GM12801 (cell line): ENCODE data around the gene PHACTR3.

ENCODE experiments used
- TF ChIP-seq, protein P1 (sequence below): IDR thresholded peaks from one replicate; pipeline ENCODE4 v1.5.1; 2011; ENCODE audit warnings: control low read depth; ENCODE audit not compliant: insufficient read length; ENCODE audit errors: extremely low read depth

The PHACTR3 gene

DNA sequence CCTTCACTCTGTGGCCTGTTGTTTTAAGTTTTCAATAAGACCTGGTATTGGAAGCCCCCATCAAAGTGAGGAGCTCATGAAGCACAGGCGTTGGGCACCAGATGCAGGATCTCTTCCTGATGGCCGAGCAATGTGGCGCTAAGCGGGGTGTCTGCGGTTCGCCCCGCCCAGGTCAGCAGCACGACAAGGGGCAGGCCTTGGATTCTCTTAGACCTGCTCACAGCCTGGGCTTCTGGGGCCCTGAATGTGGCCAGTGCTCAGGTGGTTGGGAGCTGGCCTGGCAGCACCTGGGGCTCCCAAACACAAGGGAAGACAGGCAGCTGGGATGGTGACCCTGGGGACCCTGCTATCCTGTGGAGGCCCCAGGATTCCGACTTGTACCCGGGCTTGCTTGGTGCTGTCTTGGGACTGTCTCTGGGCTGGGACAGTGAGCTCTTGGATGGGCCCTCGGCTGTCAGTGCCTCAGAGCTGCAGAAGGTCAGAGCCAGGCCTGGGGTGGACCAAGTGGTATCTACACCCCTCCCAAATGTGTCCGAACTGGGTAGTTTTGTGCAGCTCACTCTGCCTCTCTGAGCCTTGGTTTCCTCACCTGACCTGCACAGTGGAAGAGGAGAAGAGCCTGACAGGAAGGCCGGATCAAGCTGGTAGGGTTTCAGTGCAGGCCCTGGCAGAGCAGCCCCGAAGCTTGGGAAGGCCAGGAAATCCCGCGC lies 69.1 kb downstream of the PHACTR3 start:
- TF ChIP-seq, protein P1, sequence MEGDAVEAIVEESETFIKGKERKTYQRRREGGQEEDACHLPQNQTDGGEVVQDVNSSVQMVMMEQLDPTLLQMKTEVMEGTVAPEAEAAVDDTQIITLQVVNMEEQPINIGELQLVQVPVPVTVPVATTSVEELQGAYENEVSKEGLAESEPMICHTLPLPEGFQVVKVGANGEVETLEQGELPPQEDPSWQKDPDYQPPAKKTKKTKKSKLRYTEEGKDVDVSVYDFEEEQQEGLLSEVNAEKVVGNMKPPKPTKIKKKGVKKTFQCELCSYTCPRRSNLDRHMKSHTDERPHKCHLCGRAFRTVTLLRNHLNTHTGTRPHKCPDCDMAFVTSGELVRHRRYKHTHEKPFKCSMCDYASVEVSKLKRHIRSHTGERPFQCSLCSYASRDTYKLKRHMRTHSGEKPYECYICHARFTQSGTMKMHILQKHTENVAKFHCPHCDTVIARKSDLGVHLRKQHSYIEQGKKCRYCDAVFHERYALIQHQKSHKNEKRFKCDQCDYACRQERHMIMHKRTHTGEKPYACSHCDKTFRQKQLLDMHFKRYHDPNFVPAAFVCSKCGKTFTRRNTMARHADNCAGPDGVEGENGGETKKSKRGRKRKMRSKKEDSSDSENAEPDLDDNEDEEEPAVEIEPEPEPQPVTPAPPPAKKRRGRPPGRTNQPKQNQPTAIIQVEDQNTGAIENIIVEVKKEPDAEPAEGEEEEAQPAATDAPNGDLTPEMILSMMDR = no peak

DNA sequence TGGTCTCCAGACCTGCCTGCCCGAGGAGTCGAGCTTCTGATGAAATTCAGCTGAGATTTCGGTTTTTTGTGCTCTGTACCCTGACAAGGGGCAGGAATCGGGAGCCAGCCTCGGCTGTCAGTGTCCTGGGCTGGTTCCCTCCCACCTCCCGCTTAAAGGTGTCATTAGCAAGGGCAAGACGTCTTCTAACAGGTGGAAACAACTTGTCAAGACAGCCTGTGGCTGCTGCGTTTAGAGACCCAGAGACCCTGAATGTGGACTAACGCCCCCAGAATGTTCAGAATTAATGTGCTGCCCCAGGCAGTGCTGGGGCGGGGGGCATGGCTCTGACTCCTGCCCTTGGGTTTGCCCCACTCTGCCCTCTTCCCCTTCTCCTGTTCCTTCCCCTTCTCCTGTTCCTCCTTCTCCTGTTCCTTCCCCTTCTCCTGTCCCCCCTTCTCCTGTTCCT lies 69.7 kb downstream of the PHACTR3 start:
- TF ChIP-seq, protein P1 = no peak

DNA sequence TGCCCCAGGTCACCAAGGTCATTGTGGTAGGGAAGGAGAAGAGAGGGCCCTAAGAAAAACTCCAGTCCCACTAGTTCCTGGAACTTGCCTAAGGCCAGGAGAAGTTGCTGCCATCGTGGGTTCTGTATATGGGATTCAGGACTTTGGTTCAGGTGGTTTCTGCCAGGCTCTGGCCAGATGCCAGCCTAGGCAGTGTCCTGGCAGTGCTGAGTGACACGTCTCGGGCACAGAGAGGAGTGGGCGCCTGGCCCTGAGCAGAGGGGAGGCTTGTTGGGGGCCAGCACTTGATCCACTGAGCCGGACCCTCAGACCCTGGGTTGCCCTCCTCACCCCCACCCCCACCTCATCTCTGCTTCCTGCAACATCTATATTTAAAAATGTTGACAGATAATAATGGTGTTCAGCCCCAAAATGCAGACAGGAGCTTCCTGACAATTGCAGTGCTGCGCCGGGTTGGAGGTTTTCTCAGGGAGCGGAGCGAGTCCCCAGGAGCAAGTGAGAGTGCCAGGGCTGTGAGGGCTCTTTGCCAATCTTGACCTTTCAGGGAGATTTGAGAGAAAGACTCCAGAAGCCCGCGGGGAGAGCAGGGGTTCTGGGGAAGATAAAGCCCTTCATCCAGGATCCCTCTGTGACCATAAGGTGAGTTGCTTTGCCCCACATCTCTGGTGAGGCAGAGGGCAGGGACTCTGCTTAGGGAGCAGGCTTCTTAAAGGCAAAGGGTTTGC lies 71.9 kb downstream of the PHACTR3 start:
- TF ChIP-seq, protein P1 = no peak

DNA sequence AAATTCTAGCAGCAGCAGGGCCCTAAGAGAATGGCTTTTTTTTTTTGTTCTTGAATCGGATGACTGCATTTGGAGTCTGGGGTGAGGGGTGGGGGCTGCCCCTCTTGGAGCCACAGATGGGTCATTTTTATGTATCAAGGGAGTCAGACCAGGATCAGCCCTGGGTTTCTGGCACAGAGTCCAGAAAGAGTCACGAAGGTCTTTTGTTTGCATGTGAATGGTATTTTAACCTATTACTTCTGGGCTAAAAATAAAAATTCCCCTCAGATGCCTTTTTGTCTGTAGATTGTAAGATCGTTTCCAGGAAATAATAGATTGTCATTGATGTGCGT lies 72.5 kb downstream of the PHACTR3 start:
- TF ChIP-seq, protein P1 = no peak

DNA sequence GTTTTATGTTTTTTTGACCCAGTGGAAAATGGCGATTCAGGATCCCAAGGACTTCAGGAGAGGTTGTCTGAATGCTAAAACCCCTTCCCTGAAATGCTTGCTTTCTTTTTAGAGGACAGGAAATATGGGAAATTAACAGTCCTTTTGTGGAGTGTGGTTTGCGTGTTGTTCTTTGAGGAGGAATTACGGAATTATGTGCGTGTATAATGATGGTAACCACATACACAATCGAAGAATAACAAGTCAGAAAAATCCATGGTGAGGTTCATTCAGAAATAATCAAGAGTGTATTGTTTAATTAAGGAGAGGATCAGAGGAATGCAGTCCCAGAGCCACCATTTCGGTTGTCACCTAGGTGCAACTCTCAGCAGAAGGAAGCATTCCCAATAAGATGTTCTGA lies 73.2 kb downstream of the PHACTR3 start:
- TF ChIP-seq, protein P1 = no peak

DNA sequence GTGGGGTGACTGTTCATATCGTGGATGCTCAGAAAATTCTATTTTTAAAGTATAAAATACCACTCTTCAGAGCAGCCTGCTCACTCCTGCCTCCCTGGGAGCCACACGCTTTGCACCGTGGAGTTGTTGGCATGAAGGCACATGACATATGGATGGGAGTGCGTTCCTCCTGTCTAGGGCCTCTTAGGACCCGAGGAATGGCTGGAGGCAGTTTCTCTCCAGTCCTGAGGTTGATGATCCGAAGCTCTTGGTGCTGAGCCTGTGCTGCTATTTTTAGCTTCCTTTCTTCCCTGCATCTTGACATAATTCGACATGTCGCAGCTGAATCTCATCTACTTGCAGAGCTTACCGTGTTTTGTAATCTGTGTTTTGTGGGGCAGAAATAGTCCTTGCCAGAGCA lies 73.9 kb downstream of the PHACTR3 start:
- TF ChIP-seq, protein P1 = no peak

DNA sequence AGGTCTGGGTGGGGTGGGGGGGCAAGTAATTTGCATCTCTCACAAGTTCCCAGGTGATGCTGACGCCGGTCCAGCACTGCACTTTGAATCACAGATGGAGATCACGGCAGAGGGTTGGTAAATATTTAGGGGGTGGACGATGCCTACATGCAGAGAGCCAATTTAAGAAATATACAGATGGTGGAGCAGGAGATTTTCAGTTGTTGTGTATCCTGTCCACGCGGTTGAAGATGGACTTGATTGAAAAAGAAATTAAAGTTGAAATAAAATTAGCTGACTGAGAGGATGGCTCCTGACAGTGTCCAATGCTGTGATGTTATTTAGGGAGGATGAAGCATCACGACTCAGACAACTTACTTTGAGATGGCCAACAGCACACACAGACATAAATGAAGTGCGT lies 74.6 kb downstream of the PHACTR3 start:
- TF ChIP-seq, protein P1 = no peak
